HG03342 (cell line): ENCODE measurements around the gene DNAH1.

Experiments used
- ATAC-seq: cut with Tn5 transposase; IDR thresholded peaks from one replicate; pipeline ENCODE4 v1.9.1; 2021; ENCODE audit warnings: mild to moderate bottlenecking, moderate library complexity; ENCODE audit not compliant: unreplicated experiment

DNAH1 gene

GRCh38 chr3:52401021-52401420 is 84.9 kb downstream of the DNAH1 start:
- no peak for ATAC-seq

- no peak for ATAC-seq
Measured at GRCh38 chr3:52401551-52401950, 85.4 kb downstream of the DNAH1 start.

GRCh38 chr3:52402101-52402521 is 86.0 kb downstream of the DNAH1 start:
- no peak for ATAC-seq

- ATAC-seq = no peak
Measured at GRCh38 chr3:52402706-52403270, 86.7 kb downstream of the DNAH1 start.

- no peak for ATAC-seq
Measured at GRCh38 chr3:52403271-52403841, 87.2 kb downstream of the DNAH1 start.

- ATAC-seq = no peak
Measured at GRCh38 chr3:52403955-52404354, 87.8 kb downstream of the DNAH1 start.

- ATAC-seq = no peak
Measured at GRCh38 chr3:52404391-52404790, 88.3 kb downstream of the DNAH1 start.

- ATAC-seq = no peak
Measured at GRCh38 chr3:52405066-52405465, 88.9 kb downstream of the DNAH1 start.

- ATAC-seq = no peak
Measured at GRCh38 chr3:52405601-52406110, 89.5 kb downstream of the DNAH1 start.

GRCh38 chr3:52406231-52406661 is 90.1 kb downstream of the DNAH1 start:
- no peak for ATAC-seq

- no peak for ATAC-seq
Measured at GRCh38 chr3:52406791-52407510, 90.8 kb downstream of the DNAH1 start.

GRCh38 chr3:52407779-52408178 is 91.7 kb downstream of the DNAH1 start:
- ATAC-seq = no peak

GRCh38 chr3:52408466-52408865 is 92.3 kb downstream of the DNAH1 start:
- ATAC-seq = no peak

GRCh38 chr3:52415800-52416199 is 99.7 kb downstream of the DNAH1 start:
- no peak for ATAC-seq

GRCh38 chr3:52420388-52420787 is 104.3 kb downstream of the DNAH1 start:
- no peak for ATAC-seq

- ATAC-seq = no peak
Measured at GRCh38 chr3:52422669-52423068, 106.5 kb downstream of the DNAH1 start.

- ATAC-seq = no peak
Measured at GRCh38 chr3:52423173-52423572, 107.1 kb downstream of the DNAH1 start.

- ATAC-seq = no peak
Measured at GRCh38 chr3:52428151-52429005, 112.3 kb downstream of the DNAH1 start.

GRCh38 chr3:52429031-52429430 is 112.9 kb downstream of the DNAH1 start:
- ATAC-seq = no peak

GRCh38 chr3:52429779-52430415 is 113.8 kb downstream of the DNAH1 start:
- ATAC-seq = no peak

GRCh38 chr3:52430416-52430810 is 114.3 kb downstream of the DNAH1 start:
- no peak for ATAC-seq
